HG02759 (cell line): ENCODE results near the gene TOMM40.
"Not testable (repeated sequence)": the region's sequence is repeated elsewhere in the genome, so short reads cannot be mapped to it uniquely, and the experiment has no call there.

Source experiments
- ATAC-seq: cut with Tn5 transposase; IDR thresholded peaks from one replicate; pipeline ENCODE4 v1.9.1; 2021; ENCODE audit warnings: mild to moderate bottlenecking, moderate library complexity; ENCODE audit not compliant: unreplicated experiment

The TOMM40 gene

DNA sequence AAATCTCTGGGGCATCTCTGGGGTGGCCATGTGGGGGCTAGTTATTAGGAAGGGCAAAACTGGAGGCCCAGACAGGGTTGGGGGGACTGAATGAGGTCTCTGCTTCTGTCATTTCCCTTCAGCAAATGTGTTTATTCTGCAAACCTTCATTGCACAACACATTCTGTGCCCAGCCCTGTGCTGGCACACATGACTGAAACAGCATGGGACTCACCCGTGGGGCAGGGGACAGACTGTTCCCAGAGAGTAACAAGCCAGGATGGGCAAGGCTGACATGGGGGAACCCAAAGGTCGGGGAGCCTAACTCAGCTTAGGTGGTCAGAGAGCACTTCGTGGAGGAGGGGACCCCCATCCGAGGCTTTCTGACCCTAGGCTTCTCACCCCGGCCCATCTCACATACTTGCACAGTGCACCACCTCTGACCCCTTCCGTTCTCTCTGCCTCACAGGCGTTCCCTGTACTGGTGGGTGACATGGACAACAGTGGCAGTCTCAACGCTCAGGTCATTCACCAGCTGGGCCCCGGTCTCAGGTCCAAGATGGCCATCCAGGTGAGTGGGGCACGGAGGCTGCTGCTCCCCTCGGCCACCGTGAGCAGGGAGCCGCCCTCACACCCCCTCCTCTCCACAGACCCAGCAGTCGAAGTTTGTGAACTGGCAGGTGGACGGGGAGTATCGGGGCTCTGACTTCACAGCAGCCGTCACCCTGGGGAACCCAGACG, 2.4 kb downstream of the TOMM40 start:
- ATAC-seq, result no peak

- ATAC-seq, result no peak
These were observed 3.0 kb downstream of the TOMM40 start for GRCh38 chr19:44894052-44894400.

GRCh38 chr19:44894946-44895345, 3.9 kb downstream of the TOMM40 start:
- ATAC-seq, result no peak

DNA sequence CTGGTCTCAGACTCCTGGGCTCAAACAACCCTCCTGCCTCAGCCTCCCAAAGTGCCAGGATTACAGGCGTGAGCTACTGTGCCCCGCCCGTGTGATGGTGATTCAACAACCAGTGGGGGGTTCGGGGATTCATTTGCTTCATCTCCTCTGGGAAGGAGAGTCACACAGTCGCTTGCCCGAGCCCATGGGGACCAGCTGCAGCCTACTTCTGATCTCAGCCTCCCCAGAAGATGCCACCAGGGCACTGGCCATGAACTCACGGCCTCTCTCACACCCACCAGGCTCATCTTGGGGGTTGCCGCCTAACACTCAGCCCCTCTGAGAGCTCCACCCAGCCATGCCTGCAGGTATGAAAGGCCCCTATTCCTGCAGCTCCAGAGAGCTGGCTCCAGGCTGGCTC, 6.8 kb downstream of the TOMM40 start:
- ATAC-seq, result no peak

- no peak for ATAC-seq
These were observed 9.5 kb downstream of the TOMM40 start for GRCh38 chr19:44900328-44901244.

DNA sequence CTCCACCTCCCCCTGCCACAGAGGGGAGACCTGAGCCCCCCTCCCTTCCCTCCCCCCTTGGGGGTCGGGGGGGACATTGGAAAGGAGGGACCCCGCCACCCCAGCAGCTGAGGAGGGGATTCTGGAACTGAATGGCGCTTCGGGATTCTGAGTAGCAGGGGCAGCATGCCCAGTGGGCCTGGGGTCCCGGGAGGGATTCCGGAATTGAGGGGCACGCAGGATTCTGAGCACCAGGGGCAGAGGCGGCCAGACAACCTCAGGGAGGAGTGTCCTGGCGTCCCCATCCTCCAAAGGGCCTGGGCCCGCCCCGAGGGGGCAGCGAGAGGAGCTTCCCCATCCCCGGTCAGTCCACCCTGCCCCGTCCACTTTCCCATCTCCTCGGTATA, 12.2 kb downstream of the TOMM40 start:
- ATAC-seq, result no peak

- no peak for ATAC-seq
These were observed 12.8 kb downstream of the TOMM40 start for GRCh38 chr19:44903602-44904425.

DNA sequence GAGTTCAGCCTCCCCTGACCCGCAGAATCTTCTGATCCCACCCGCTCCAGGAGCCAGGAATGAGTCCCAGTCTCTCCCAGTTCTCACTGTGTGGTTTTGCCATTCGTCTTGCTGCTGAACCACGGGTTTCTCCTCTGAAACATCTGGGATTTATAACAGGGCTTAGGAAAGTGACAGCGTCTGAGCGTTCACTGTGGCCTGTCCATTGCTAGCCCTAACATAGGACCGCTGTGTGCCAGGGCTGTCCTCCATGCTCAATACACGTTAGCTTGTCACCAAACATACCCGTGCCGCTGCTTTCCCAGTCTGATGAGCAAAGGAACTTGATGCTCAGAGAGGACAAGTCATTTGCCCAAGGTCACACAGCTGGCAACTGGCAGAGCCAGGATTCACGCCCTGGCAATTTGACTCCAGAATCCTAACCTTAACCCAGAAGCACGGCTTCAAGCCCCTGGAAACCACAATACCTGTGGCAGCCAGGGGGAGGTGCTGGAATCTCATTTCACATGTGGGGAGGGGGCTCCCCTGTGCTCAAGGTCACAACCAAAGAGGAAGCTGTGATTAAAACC, 13.5 kb downstream of the TOMM40 start:
- no peak for ATAC-seq

- no peak for ATAC-seq
These were observed 14.5 kb downstream of the TOMM40 start, which contains the start of gene APOE for GRCh38 chr19:44905437-44906160. APOE (plus strand) TSS chr19:44905796; CDS start chr19:44906625, 829 bp downstream.

GRCh38 chr19:44907613-44908012, 16.6 kb downstream of the TOMM40 start:
- no peak for ATAC-seq

DNA sequence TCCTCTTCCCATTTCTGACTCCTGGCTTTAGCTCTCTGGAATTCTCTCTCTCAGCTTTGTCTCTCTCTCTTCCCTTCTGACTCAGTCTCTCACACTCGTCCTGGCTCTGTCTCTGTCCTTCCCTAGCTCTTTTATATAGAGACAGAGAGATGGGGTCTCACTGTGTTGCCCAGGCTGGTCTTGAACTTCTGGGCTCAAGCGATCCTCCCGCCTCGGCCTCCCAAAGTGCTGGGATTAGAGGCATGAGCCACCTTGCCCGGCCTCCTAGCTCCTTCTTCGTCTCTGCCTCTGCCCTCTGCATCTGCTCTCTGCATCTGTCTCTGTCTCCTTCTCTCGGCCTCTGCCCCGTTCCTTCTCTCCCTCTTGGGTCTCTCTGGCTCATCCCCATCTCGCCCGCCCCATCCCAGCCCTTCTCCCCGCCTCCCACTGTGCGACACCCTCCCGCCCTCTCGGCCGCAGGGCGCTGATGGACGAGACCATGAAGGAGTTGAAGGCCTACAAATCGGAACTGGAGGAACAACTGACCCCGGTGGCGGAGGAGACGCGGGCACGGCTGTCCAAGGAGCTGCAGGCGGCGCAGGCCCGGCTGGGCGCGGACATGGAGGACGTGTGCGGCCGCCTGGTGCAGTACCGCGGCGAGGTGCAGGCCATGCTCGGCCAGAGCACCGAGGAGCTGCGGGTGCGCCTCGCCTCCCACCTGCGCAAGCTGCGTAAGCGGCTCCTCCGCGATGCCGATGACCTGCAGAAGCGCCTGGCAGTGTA, 17.2 kb downstream of the TOMM40 start:
- ATAC-seq, result no peak

DNA sequence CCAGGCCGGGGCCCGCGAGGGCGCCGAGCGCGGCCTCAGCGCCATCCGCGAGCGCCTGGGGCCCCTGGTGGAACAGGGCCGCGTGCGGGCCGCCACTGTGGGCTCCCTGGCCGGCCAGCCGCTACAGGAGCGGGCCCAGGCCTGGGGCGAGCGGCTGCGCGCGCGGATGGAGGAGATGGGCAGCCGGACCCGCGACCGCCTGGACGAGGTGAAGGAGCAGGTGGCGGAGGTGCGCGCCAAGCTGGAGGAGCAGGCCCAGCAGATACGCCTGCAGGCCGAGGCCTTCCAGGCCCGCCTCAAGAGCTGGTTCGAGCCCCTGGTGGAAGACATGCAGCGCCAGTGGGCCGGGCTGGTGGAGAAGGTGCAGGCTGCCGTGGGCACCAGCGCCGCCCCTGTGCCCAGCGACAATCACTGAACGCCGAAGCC, 17.8 kb downstream of the TOMM40 start:
- ATAC-seq, result no peak

DNA sequence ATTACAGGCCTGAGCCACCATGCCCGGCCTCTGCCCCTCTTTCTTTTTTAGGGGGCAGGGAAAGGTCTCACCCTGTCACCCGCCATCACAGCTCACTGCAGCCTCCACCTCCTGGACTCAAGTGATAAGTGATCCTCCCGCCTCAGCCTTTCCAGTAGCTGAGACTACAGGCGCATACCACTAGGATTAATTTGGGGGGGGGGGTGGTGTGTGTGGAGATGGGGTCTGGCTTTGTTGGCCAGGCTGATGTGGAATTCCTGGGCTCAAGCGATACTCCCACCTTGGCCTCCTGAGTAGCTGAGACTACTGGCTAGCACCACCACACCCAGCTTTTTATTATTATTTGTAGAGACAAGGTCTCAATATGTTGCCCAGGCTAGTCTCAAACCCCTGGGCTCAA, 18.7 kb downstream of the TOMM40 start:
- no peak for ATAC-seq

- ATAC-seq, result not testable (repeated sequence)
These were observed 20.8 kb downstream of the TOMM40 start for GRCh38 chr19:44911896-44912295.

- no peak for ATAC-seq
These were observed 21.8 kb downstream of the TOMM40 start for GRCh38 chr19:44912854-44913253.

DNA sequence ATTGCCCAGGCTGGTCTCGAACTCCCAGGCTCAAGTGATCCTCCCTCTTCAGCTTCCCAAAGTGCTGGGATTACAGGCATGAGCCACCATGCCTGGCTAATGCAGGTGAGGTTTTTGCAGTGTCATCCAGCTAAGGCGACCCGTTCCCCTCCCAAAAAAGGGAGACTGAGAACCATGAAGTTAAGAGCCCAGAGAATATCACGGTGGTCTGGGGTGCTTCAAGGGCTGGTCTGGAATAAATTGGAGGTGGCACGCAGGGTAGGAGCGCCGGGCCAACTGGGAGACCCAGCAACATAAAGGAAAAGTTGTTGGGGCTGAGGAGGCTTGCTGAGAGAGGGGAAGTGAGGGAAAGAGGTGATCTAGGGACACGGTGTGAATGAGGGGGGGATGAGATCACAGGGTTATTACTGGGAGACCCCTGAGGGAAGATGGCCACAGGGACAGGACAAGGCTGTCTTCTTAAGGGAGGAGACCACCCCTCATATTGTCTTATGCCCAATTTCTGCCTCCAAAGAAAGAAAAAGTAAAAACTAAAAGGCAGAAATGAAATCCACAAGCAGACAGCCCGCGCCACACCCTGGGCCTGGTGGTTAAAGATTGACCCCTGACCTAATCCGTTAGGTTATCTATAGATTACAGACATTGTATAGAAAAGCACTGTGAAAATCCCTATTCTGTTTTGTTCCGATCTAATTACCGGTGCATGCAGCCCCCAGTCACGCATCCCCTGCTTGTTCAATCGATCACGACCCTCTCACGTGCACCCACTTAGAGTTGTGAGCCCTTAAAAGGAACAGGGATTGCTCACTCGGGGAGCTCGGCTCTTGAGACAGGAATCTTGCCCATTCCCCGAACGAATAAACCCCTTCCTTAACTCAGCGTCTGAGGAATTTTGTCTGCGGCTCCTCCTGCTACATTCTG, 22.7 kb downstream of the TOMM40 start:
- ATAC-seq, result not testable (repeated sequence)

DNA sequence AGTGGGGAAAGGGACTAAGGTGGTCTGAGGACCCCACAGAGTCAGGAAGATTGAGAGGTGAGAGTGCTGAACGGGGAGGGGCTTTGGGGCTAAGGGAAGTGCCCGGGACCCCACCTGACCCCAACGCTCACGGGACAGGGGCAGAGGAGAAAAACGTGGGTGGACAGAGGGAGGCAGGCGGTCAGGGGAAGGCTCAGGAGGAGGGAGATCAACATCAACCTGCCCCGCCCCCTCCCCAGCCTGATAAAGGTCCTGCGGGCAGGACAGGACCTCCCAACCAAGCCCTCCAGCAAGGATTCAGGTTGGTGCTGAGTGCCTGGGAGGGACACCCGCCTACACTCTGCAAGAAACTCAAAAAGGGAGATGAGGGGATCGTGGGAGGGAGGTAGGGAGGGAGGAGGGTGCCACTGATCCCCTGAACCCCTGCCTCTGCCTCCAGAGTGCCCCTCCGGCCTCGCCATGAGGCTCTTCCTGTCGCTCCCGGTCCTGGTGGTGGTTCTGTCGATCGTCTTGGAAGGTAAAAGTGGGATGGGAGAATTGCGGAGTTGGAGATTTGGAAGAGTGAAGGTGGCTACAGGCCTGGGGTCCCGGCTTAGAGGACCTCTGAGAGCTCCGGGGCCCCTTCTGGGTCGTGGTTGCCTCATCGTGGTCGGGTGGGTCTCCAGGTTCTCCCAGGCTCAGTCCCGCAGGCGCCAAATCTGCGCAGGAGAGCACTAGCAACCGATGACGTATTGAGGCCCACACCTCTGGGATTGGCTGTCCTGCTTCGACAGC, 23.6 kb downstream of the TOMM40 start, which contains the start of gene APOC1:
APOC1 (plus strand) TSS at position 176 of the 774 bp plus-strand sequence; CDS start at position 460, 284 bp downstream.
- ATAC-seq, result peak; percentile 91
